HFFc6 (cell line): ENCODE measurements around the gene TXNRD2. TPM values are rescaled to one million over a fixed set of nuclear protein-coding genes. Genes with fewer than 3 reads are reported as not detected.

Experiments
- DNase-seq: peaks from one replicate; pipeline ENCODE4 v3.0.0-alpha.2; 2018
- H3K27ac Mint-ChIP-seq: 2 replicates; pipeline ENCODE4 v1.8.0; 2020; ENCODE audit warnings: mild to moderate bottlenecking, mixed read lengths
- H3K27me3 Mint-ChIP-seq: 2 replicates; pipeline ENCODE4 v1.8.0; 2021; ENCODE audit warnings: mild to moderate bottlenecking, moderate library complexity, mixed read lengths; ENCODE audit not compliant: insufficient read depth
- H3K36me3 Mint-ChIP-seq: 2 replicates; pipeline ENCODE4 v1.8.0; 2021; ENCODE audit warnings: low read depth, mixed read lengths
- H3K4me1 Mint-ChIP-seq: 2 replicates; pipeline ENCODE4 v1.8.0; 2020; ENCODE audit warnings: low read depth, mixed read lengths
- H3K4me3 Mint-ChIP-seq: 2 replicates; pipeline ENCODE4 v1.8.0; 2020; ENCODE audit warnings: mild to moderate bottlenecking, moderate library complexity, mixed read lengths
- H3K9me3 Mint-ChIP-seq: 2 replicates; pipeline ENCODE4 v1.8.0; 2020; ENCODE audit warnings: mild to moderate bottlenecking, mixed read lengths
- CTCF ChIP-seq: fragments of 200-600 bp; sonication (generic); IDR thresholded peaks from 2 replicates; pipeline ENCODE4 v1.5.0; 2021; ENCODE audit warnings: antibody characterized with exemption, mild to moderate bottlenecking
- total RNA-seq, 6 experiments: library from RNA; stranded (reverse); fragmentation: NEBNext Ultra II Directional; extraction: Animal tissue kit (Norgen Biotek cat#: 25700); gene quantifications; 2 replicates in 1 of 6; 3 replicates in 5 of 6; pipeline ENCODE4 v1.2.3, GENCODE V29; 2021

Gene TXNRD2
- total RNA-seq, 6 experiments from 2014 or later: 24.8 to 30.6 (median 28.3) TPM

- H3K27ac Mint-ChIP-seq: no peak overlapping the region
- no peaks in the 10 kb centered on the region for H3K36me3 Mint-ChIP-seq
- DNase-seq: no peak
- peaks cover 2% of the 10 kb centered on the region; the same call in 1 of the 2 replicates for H3K27me3 Mint-ChIP-seq
- no peaks in the 10 kb centered on the region for H3K4me1 Mint-ChIP-seq
- no peak overlapping the region for H3K4me3 Mint-ChIP-seq
- no peaks in the 10 kb centered on the region for H3K9me3 Mint-ChIP-seq
- no peak for TF ChIP-seq CTCF
Observed at GRCh38 chr22:19977296-19978243, 36.0 kb upstream of the TXNRD2 start.

- Mint-ChIP-seq H3K36me3 (no peaks in the 10 kb centered on the region), H3K27me3 (peaks cover 2% of the 10 kb centered on the region; the same call in 1 of the 2 replicates), H3K27ac (no peak overlapping the region), H3K4me3 (no peak overlapping the region), H3K9me3 (no peaks in the 10 kb centered on the region), H3K4me1 (no peaks in the 10 kb centered on the region)
- no peak for TF ChIP-seq CTCF
- DNase-seq: no peak
Observed at GRCh38 chr22:19976671-19977070, 35.1 kb upstream of the TXNRD2 start.

- peaks cover 2% of the 10 kb centered on the region; the same call in 1 of the 2 replicates for H3K27me3 Mint-ChIP-seq
- no peak overlapping the region for H3K4me3 Mint-ChIP-seq
Observed at GRCh38 chr22:19975707-19976035, 34.1 kb upstream of the TXNRD2 start.

GRCh38 chr22:19974935-19975706, 33.5 kb upstream of the TXNRD2 start:
- TF ChIP-seq CTCF: no peak
- no peaks in the 10 kb centered on the region for H3K4me1 Mint-ChIP-seq
- no peaks in the 10 kb centered on the region for H3K9me3 Mint-ChIP-seq
- H3K27me3 Mint-ChIP-seq: peaks cover under 1% of the 10 kb centered on the region; the same call in 1 of the 2 replicates
- H3K4me3 Mint-ChIP-seq: no peak overlapping the region
- no peak for DNase-seq
- no peaks in the 10 kb centered on the region for H3K36me3 Mint-ChIP-seq
- H3K27ac Mint-ChIP-seq: no peak overlapping the region

More at GRCh38 chr22:19975707-19976035, 34.1 kb upstream of the TXNRD2 start:
- TF ChIP-seq CTCF: no peak
- Mint-ChIP-seq H3K27ac (no peak overlapping the region), H3K9me3 (no peaks in the 10 kb centered on the region), H3K36me3 (no peaks in the 10 kb centered on the region), H3K4me1 (no peaks in the 10 kb centered on the region)
- no peak for DNase-seq

- no peak overlapping the region for H3K4me3 Mint-ChIP-seq
- DNase-seq: peak; percentile 32
- H3K9me3 Mint-ChIP-seq: no peaks in the 10 kb centered on the region
- no peaks in the 10 kb centered on the region for H3K36me3 Mint-ChIP-seq
- H3K27ac Mint-ChIP-seq: no peak overlapping the region
- no peaks in the 10 kb centered on the region; the same call in 1 of the 2 replicates for H3K27me3 Mint-ChIP-seq
- no peaks in the 10 kb centered on the region for H3K4me1 Mint-ChIP-seq
- no peak for TF ChIP-seq CTCF
Observed at GRCh38 chr22:19974268-19974861, 32.7 kb upstream of the TXNRD2 start.
